ENCODE results near the gene LRRC4C. TPM values are rescaled to one million over a fixed set of nuclear protein-coding genes. Genes with fewer than 3 reads are reported as not detected.

LRRC4C gene
- total and polyA plus RNA-seq, 2 experiments from 2014 or later = not detected

GRCh38 chr11:40119661-40120060 is 1339.8 kb downstream of the LRRC4C start:
- Histone ChIP-seq H3K36me3 (ENCODE audit: low read depth) (no peaks in the 10 kb centered on the region), H3K9ac (no peak overlapping the region), H3K9me3 (ENCODE audit: low read depth) (no peaks in the 10 kb centered on the region), H3K27me3 (replicated peaks; ENCODE audit: insufficient read depth) (no peaks in the 10 kb centered on the region), H3F3A (ENCODE audit: insufficient read depth) (no peaks in the 10 kb centered on the region), H4K20me1 (ENCODE audit: insufficient read depth) (no peaks in the 10 kb centered on the region), H2AFZ (no peak overlapping the region), H3K4me1 (ENCODE audit: insufficient read depth) (no peaks in the 10 kb centered on the region), H3K4me2 (ENCODE audit: unreplicated experiment) (no peak overlapping the region), H3K4me3 (no peak overlapping the region), H3K27ac (no peak overlapping the region), H3K79me2 (ENCODE audit: insufficient read depth) (no peaks in the 10 kb centered on the region), H3K9me2 (ENCODE audit: insufficient read depth) (no peaks in the 10 kb centered on the region)
- TF ChIP-seq EZH2phosphoT487 (IDR thresholded peaks at IDR 0.05; ENCODE audit: insufficient read depth, low read depth) = no peak
- TF ChIP-seq EZH2 (IDR thresholded peaks at IDR 0.05; ENCODE audit: insufficient read depth, poor library complexity, severe bottlenecking) = no peak
- in situ Hi-C loops (cut with MboI) = no loop called here
- WGBS, 2 experiments (ENCODE audit: low coverage in 1 of 2, low lambda C conversion rate in 2 of 2, missing lambda C conversion rate in 2 of 2) = 0% methylated on average over 1 of the region's 1 CpG
- DNase-seq = no peak

- H3K9me3 ChIP-seq (ENCODE audit: low read depth) = no peaks in the 10 kb centered on the region
- no peak overlapping the region for H2AFZ ChIP-seq
- in situ Hi-C loops (cut with MboI) = no loop called here
- DNase-seq = no peak
- no peak overlapping the region for H3K4me2 ChIP-seq (ENCODE audit: unreplicated experiment)
- H4K20me1 ChIP-seq (ENCODE audit: insufficient read depth) = no peaks in the 10 kb centered on the region
- no peaks in the 10 kb centered on the region for H3F3A ChIP-seq (ENCODE audit: insufficient read depth)
- no peaks in the 10 kb centered on the region for H3K4me1 ChIP-seq (ENCODE audit: insufficient read depth)
- H3K79me2 ChIP-seq (ENCODE audit: insufficient read depth) = no peaks in the 10 kb centered on the region
- TF ChIP-seq EZH2phosphoT487 (IDR thresholded peaks at IDR 0.05; ENCODE audit: insufficient read depth, low read depth) (no peak), EZH2 (IDR thresholded peaks at IDR 0.05; ENCODE audit: insufficient read depth, poor library complexity, severe bottlenecking) (no peak)
- no peak overlapping the region for H3K27ac ChIP-seq
- H3K36me3 ChIP-seq (ENCODE audit: low read depth) = no peaks in the 10 kb centered on the region
- no peaks in the 10 kb centered on the region for H3K9me2 ChIP-seq (ENCODE audit: insufficient read depth)
- no peaks in the 10 kb centered on the region for H3K27me3 ChIP-seq (replicated peaks; ENCODE audit: insufficient read depth)
- H3K4me3 ChIP-seq = no peak overlapping the region
- no peak overlapping the region for H3K9ac ChIP-seq
- WGBS, 2 experiments (ENCODE audit: low coverage in 1 of 2, low lambda C conversion rate in 2 of 2, missing lambda C conversion rate in 2 of 2) = 20 to 26% methylated on average over 2 of the region's 2 CpGs
Observed at GRCh38 chr11:40118780-40119179, 1340.7 kb downstream of the LRRC4C start.

GRCh38 chr11:40118026-40118425 is 1341.4 kb downstream of the LRRC4C start:
- Histone ChIP-seq H3K4me1 (ENCODE audit: insufficient read depth) (no peaks in the 10 kb centered on the region), H3K9ac (no peak overlapping the region), H3K27me3 (replicated peaks; ENCODE audit: insufficient read depth) (no peaks in the 10 kb centered on the region), H4K20me1 (ENCODE audit: insufficient read depth) (no peaks in the 10 kb centered on the region), H3K9me2 (ENCODE audit: insufficient read depth) (no peaks in the 10 kb centered on the region), H3K36me3 (ENCODE audit: low read depth) (no peaks in the 10 kb centered on the region), H3K79me2 (ENCODE audit: insufficient read depth) (no peaks in the 10 kb centered on the region), H3F3A (ENCODE audit: insufficient read depth) (no peaks in the 10 kb centered on the region), H3K27ac (no peak overlapping the region), H3K4me3 (no peak overlapping the region), H3K4me2 (ENCODE audit: unreplicated experiment) (no peak overlapping the region), H3K9me3 (ENCODE audit: low read depth) (no peaks in the 10 kb centered on the region), H2AFZ (no peak overlapping the region)
- 6 to 21% methylated on average over 1 of the region's 1 CpG for WGBS, 2 experiments (ENCODE audit: low coverage in 1 of 2, low lambda C conversion rate in 2 of 2, missing lambda C conversion rate in 2 of 2)
- no peak for DNase-seq
- TF ChIP-seq EZH2phosphoT487 (IDR thresholded peaks at IDR 0.05; ENCODE audit: insufficient read depth, low read depth) (no peak), EZH2 (IDR thresholded peaks at IDR 0.05; ENCODE audit: insufficient read depth, poor library complexity, severe bottlenecking) (no peak)
- in situ Hi-C loops (cut with MboI) = no loop called here

- H3K27me3 ChIP-seq (replicated peaks; ENCODE audit: insufficient read depth) = no peaks in the 10 kb centered on the region
- no peak overlapping the region for H3K4me3 ChIP-seq
- in situ Hi-C loops (cut with MboI) = no loop called here
- H3F3A ChIP-seq (ENCODE audit: insufficient read depth) = no peaks in the 10 kb centered on the region
- no peaks in the 10 kb centered on the region for H3K36me3 ChIP-seq (ENCODE audit: low read depth)
- H4K20me1 ChIP-seq (ENCODE audit: insufficient read depth) = no peaks in the 10 kb centered on the region
- H2AFZ ChIP-seq = no peak overlapping the region
- no peaks in the 10 kb centered on the region for H3K79me2 ChIP-seq (ENCODE audit: insufficient read depth)
- H3K9me2 ChIP-seq (ENCODE audit: insufficient read depth) = no peaks in the 10 kb centered on the region
- no peak overlapping the region for H3K4me2 ChIP-seq (ENCODE audit: unreplicated experiment)
- H3K27ac ChIP-seq = no peak overlapping the region
- H3K9me3 ChIP-seq (ENCODE audit: low read depth) = no peaks in the 10 kb centered on the region
- 30 to 32% methylated on average over 5 of the region's 5 CpGs for WGBS, 2 experiments (ENCODE audit: low coverage in 1 of 2, low lambda C conversion rate in 2 of 2, missing lambda C conversion rate in 2 of 2)
- no peak for DNase-seq
- no peaks in the 10 kb centered on the region for H3K4me1 ChIP-seq (ENCODE audit: insufficient read depth)
- no peak overlapping the region for H3K9ac ChIP-seq
- TF ChIP-seq EZH2phosphoT487 (IDR thresholded peaks at IDR 0.05; ENCODE audit: insufficient read depth, low read depth) (no peak), EZH2 (IDR thresholded peaks at IDR 0.05; ENCODE audit: insufficient read depth, poor library complexity, severe bottlenecking) (no peak)
Observed at GRCh38 chr11:40104941-40105550, 1354.4 kb downstream of the LRRC4C start.

- Histone ChIP-seq H3K4me1 (ENCODE audit: insufficient read depth) (no peaks in the 10 kb centered on the region), H4K20me1 (ENCODE audit: insufficient read depth) (no peaks in the 10 kb centered on the region), H3K79me2 (ENCODE audit: insufficient read depth) (no peaks in the 10 kb centered on the region), H3K9me3 (ENCODE audit: low read depth) (no peaks in the 10 kb centered on the region), H3K9me2 (ENCODE audit: insufficient read depth) (no peaks in the 10 kb centered on the region), H2AFZ (no peak overlapping the region), H3K4me2 (ENCODE audit: unreplicated experiment) (no peak overlapping the region), H3K36me3 (ENCODE audit: low read depth) (no peaks in the 10 kb centered on the region), H3K9ac (no peak overlapping the region), H3K27me3 (replicated peaks; ENCODE audit: insufficient read depth) (no peaks in the 10 kb centered on the region), H3K4me3 (no peak overlapping the region), H3K27ac (no peak overlapping the region), H3F3A (ENCODE audit: insufficient read depth) (no peaks in the 10 kb centered on the region)
- WGBS, 2 experiments (ENCODE audit: low coverage in 1 of 2, low lambda C conversion rate in 2 of 2, missing lambda C conversion rate in 2 of 2) = 49 to 54% methylated on average over 5 of the region's 5 CpGs
- TF ChIP-seq EZH2phosphoT487 (IDR thresholded peaks at IDR 0.05; ENCODE audit: insufficient read depth, low read depth) (no peak), EZH2 (IDR thresholded peaks at IDR 0.05; ENCODE audit: insufficient read depth, poor library complexity, severe bottlenecking) (no peak)
- no peak for DNase-seq
- in situ Hi-C loops (cut with MboI) = no loop called here
Observed at GRCh38 chr11:40100781-40101180, 1358.7 kb downstream of the LRRC4C start.
